ENCODE results near the gene ARAF.

DNA sequence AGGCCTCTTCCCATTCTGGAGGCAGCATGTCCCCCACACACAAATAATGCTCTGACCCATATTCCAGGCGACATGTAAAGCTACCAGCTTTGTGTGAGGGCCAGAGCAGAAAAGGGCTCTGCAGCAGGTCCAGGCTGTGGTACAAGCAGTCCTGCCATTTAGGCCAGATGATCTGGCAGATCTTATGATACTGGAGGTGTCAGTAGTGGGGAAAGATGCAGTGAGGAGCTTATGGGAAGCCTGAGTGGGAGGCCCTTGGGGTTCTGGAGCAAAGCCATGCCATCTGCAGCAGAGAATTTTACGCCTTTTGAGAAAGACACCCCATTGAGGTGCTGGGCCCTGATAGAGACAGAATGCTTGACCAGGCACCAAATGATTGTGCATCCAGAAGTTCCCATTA, 50.9 kb downstream of the ARAF start:
- TF ChIP-seq HOXA7 (CRISPR knock-in tag; IDR thresholded peaks at IDR 0.05) (no peak), EP300 (IDR thresholded peaks at IDR 0.05) (no peak), JUN (IDR thresholded peaks at IDR 0.05) (no peak), CHD4 (IDR thresholded peaks at IDR 0.05; ENCODE audit: borderline replicate concordance) (no peak)
- TF ChIP-seq, protein P1, sequence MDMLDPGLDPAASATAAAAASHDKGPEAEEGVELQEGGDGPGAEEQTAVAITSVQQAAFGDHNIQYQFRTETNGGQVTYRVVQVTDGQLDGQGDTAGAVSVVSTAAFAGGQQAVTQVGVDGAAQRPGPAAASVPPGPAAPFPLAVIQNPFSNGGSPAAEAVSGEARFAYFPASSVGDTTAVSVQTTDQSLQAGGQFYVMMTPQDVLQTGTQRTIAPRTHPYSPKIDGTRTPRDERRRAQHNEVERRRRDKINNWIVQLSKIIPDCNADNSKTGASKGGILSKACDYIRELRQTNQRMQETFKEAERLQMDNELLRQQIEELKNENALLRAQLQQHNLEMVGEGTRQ (IDR thresholded peaks at IDR 0.05): no peak
- TF ChIP-seq, protein P2, sequence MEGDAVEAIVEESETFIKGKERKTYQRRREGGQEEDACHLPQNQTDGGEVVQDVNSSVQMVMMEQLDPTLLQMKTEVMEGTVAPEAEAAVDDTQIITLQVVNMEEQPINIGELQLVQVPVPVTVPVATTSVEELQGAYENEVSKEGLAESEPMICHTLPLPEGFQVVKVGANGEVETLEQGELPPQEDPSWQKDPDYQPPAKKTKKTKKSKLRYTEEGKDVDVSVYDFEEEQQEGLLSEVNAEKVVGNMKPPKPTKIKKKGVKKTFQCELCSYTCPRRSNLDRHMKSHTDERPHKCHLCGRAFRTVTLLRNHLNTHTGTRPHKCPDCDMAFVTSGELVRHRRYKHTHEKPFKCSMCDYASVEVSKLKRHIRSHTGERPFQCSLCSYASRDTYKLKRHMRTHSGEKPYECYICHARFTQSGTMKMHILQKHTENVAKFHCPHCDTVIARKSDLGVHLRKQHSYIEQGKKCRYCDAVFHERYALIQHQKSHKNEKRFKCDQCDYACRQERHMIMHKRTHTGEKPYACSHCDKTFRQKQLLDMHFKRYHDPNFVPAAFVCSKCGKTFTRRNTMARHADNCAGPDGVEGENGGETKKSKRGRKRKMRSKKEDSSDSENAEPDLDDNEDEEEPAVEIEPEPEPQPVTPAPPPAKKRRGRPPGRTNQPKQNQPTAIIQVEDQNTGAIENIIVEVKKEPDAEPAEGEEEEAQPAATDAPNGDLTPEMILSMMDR (IDR thresholded peaks at IDR 0.05): no peak

All from A549 (cell line).